Osteoblast (primary cell): ENCODE measurements around the gene GAB3. TPM values are rescaled to one million over a fixed set of nuclear protein-coding genes. Genes with fewer than 3 reads are reported as not detected.

ENCODE experiments used
- DNase-seq: peaks from one replicate; pipeline ENCODE4 v3.0.0; 2011; ENCODE audit warnings: low spot score, mixed read lengths; ENCODE audit not compliant: insufficient read length; ENCODE audit errors: missing footprints
- H2AFZ ChIP-seq: 2 replicates; pipeline ENCODE4 v1.6.0; 2011; ENCODE audit warnings: mild to moderate bottlenecking, low read length
- H3K27ac ChIP-seq: 2 replicates; pipeline ENCODE4 v1.5.1; 2011; ENCODE audit warnings: mild to moderate bottlenecking, low read depth, low read length, moderate library complexity
- H3K27me3 ChIP-seq: 2 replicates; pipeline ENCODE4 v1.6.0; 2012; ENCODE audit warnings: mild to moderate bottlenecking, control low read depth, inconsistent platforms, low read length, moderate library complexity; ENCODE audit not compliant: insufficient read depth
- H3K36me3 ChIP-seq: 2 replicates; pipeline ENCODE4 v1.5.1; 2011; ENCODE audit warnings: mild to moderate bottlenecking, low read length, control low read depth, moderate library complexity; ENCODE audit not compliant: insufficient read depth
- H3K4me1 ChIP-seq: 2 replicates; pipeline ENCODE4 v1.5.1; 2011; ENCODE audit warnings: mild to moderate bottlenecking, low read length, control low read depth, moderate library complexity; ENCODE audit not compliant: insufficient read depth
- H3K4me2 ChIP-seq: 2 replicates; pipeline ENCODE4 v1.6.0; 2011; ENCODE audit warnings: mild to moderate bottlenecking, low read length; ENCODE audit not compliant: insufficient read depth
- H3K4me3 ChIP-seq: fragments of 200-600 bp; sonication (generic); 3 replicates; pipeline ENCODE4 v1.5.1; 2012; ENCODE audit warnings: mild to moderate bottlenecking, low read length, inconsistent platforms; ENCODE audit not compliant: insufficient read depth
- H3K79me2 ChIP-seq: 2 replicates; pipeline ENCODE4 v1.6.0; 2012; ENCODE audit warnings: mild to moderate bottlenecking, low read length, control low read depth, inconsistent platforms; ENCODE audit not compliant: insufficient read depth
- H3K9me3 ChIP-seq: 2 replicates; pipeline ENCODE4 v1.5.1; 2011; ENCODE audit warnings: low read depth, low read length, control low read depth
- H4K20me1 ChIP-seq: 2 replicates; pipeline ENCODE4 v1.6.0; 2012; ENCODE audit warnings: mild to moderate bottlenecking, low read length, control low read depth; ENCODE audit not compliant: insufficient read depth
- CTCF ChIP-seq: IDR thresholded peaks from 2 replicates; pipeline ENCODE4 v1.5.1; 2011; ENCODE audit warnings: mild to moderate bottlenecking, low read depth, low read length, moderate library complexity; ENCODE audit errors: extremely low read depth
- total RNA-seq: library from RNA; depleted of rRNA; stranded (reverse); fragments of >200 nt; gene quantifications from 2 replicates; pipeline ENCODE4 v1.2.3, GENCODE V29; 2012

GAB3 gene
- total RNA-seq, 1 donor, result 6.9 TPM

GRCh38 chrX:154795016-154795415 lies 44.1 kb upstream of the GAB3 start:
- TF ChIP-seq CTCF, result no peak
- no peaks in the 10 kb centered on the region for H3K27me3 ChIP-seq

GRCh38 chrX:154793084-154793795 lies 42.4 kb upstream of the GAB3 start:
- H4K20me1 ChIP-seq, result no peaks in the 10 kb centered on the region
- H3K27me3 ChIP-seq, result no peaks in the 10 kb centered on the region
- H3K4me2 ChIP-seq, result no peak overlapping the region
- no peaks in the 10 kb centered on the region for H3K4me1 ChIP-seq
- H3K27ac ChIP-seq, result no peak overlapping the region
- H3K4me3 ChIP-seq, result no peak overlapping the region
- no peaks in the 10 kb centered on the region for H3K36me3 ChIP-seq
- DNase-seq, result no peak
- H2AFZ ChIP-seq, result no peak overlapping the region
- H3K79me2 ChIP-seq, result peaks cover 5% of the 10 kb centered on the region
- TF ChIP-seq CTCF, result no peak
- H3K9me3 ChIP-seq, result no peaks in the 10 kb centered on the region

More at GRCh38 chrX:154795016-154795415, 44.1 kb upstream of the GAB3 start:
- Histone ChIP-seq H4K20me1 (no peaks in the 10 kb centered on the region), H3K9me3 (no peaks in the 10 kb centered on the region), H3K36me3 (no peaks in the 10 kb centered on the region), H3K27ac (no peak overlapping the region), H3K79me2 (peaks cover 5% of the 10 kb centered on the region), H2AFZ (no peak overlapping the region), H3K4me1 (peaks cover 12% of the 10 kb centered on the region), H3K4me3 (no peak overlapping the region), H3K4me2 (no peak overlapping the region)
- DNase-seq, result no peak

- Histone ChIP-seq H4K20me1 (no peaks in the 10 kb centered on the region), H3K27ac (no peak overlapping the region), H2AFZ (no peak overlapping the region), H3K9me3 (no peaks in the 10 kb centered on the region), H3K4me3 (no peak overlapping the region), H3K4me2 (no peak overlapping the region), H3K36me3 (no peaks in the 10 kb centered on the region), H3K27me3 (no peaks in the 10 kb centered on the region), H3K4me1 (no peaks in the 10 kb centered on the region), H3K79me2 (peaks cover 5% of the 10 kb centered on the region)
- DNase-seq, result no peak
- TF ChIP-seq CTCF, result no peak
Observed at GRCh38 chrX:154791939-154792338, 41.1 kb upstream of the GAB3 start.

GRCh38 chrX:154791467-154791866 lies 40.6 kb upstream of the GAB3 start:
- H3K27ac ChIP-seq, result no peak overlapping the region
- no peak for DNase-seq
- H3K4me2 ChIP-seq, result no peak overlapping the region
- peaks cover 2% of the 10 kb centered on the region for H3K79me2 ChIP-seq
- no peaks in the 10 kb centered on the region for H4K20me1 ChIP-seq
- H3K27me3 ChIP-seq, result no peaks in the 10 kb centered on the region
- H3K4me3 ChIP-seq, result no peak overlapping the region
- H3K9me3 ChIP-seq, result no peaks in the 10 kb centered on the region
- TF ChIP-seq CTCF, result no peak
- H3K36me3 ChIP-seq, result no peaks in the 10 kb centered on the region
- H3K4me1 ChIP-seq, result no peaks in the 10 kb centered on the region
- no peak overlapping the region for H2AFZ ChIP-seq
